Ovary (tissue), 9 donors: ENCODE data around the gene SCARF2. TPM values are rescaled to one million over a fixed set of nuclear protein-coding genes. Genes with fewer than 3 reads are reported as not detected.

ENCODE experiments used
- DNase-seq, 5 donors: peaks; one replicate each; pipeline ENCODE4 v3.0.0-alpha.2; 2019 to 2020
- H3K27ac ChIP-seq, 2 donors: fragments of 200-600 bp; one replicate each; pipeline versions ENCODE4 v1.5.1 to v1.8.0; 2019 to 2022
- H3K27me3 ChIP-seq: fragments of 200-600 bp; one replicate; pipeline ENCODE4 v1.8.0; 2022
- H3K36me3 ChIP-seq: fragments of 200-600 bp; sonication (generic); one replicate; pipeline ENCODE4 v1.5.1; 2019
- H3K4me1 ChIP-seq: one replicate; pipeline ENCODE4 v1.8.1; 2013; ENCODE audit warnings: mild to moderate bottlenecking, moderate library complexity; ENCODE audit not compliant: insufficient read depth
- H3K4me3 ChIP-seq: fragments of 200-600 bp; sonication (generic); one replicate; pipeline ENCODE4 v1.5.1; 2017
- H3K9me3 ChIP-seq, 2 donors: fragments of 200-600 bp in 1 of 2; sonication (generic) in 1 of 2; one replicate each; pipeline versions ENCODE4 v1.5.1 to v1.8.1; 2013 to 2019; ENCODE audit warnings: mild to moderate bottlenecking in 1 of 2, moderate library complexity in 1 of 2
- CTCF ChIP-seq, 3 donors: fragments of 450-650 bp in 2 of 3; fragments of 200-600 bp in 1 of 3; IDR thresholded peaks; one replicate each; pipeline versions ENCODE4 v1.5.1 to v1.8.0; 2016 to 2022; ENCODE audit warnings: antibody characterized with exemption in 3 of 3, mild to moderate bottlenecking in 1 of 3
- EP300 ChIP-seq: sonication (generic); formaldehyde crosslinking; IDR thresholded peaks from one replicate; pipeline ENCODE4 v1.6.1; 2017; ENCODE audit warnings: antibody characterized with exemption
- POLR2A ChIP-seq: fragments of 450-650 bp; IDR thresholded peaks from one replicate; pipeline ENCODE4 v1.6.1; 2017; ENCODE audit warnings: antibody characterized with exemption, mild to moderate bottlenecking, moderate library complexity
- WGBS, 3 donors: extraction: QIAGEN DNeasy Blood & Tissue Kit in 1 of 3; methylation state at CpG; one replicate each; pipeline versions ENCODE4 v1.1.5 to v1.1.7; 2013 to 2017; 5-methylcytosine and 5-hydroxymethylcytosine counted together
- intact Hi-C, 4 donors: fragments of 100-400 bp; cut with DNase I; formaldehyde crosslinking; loops; one replicate each; pipeline versions ENCODE4 v1.11.0 to v1.15.1; 2022 to 2023
- polyA plus RNA-seq, 2 donors: library from polyadenylated mRNA; stranded (reverse); fragments of 200-250 nt in 1 of 2; fragments of 350-450 nt in 1 of 2; fragmentation: Illumina TruSeq in 1 of 2; extraction: RNeasy Lipid Tissue Mini Kit (QIAGEN cat#74804) in 1 of 2; gene quantifications; one replicate each; pipeline ENCODE4 v1.2.3, GENCODE V29; 2013 to 2014
- total RNA-seq, 7 donors: library from RNA; depleted of rRNA in 2 of 7; stranded (reverse); fragments of >200 nt in 2 of 7; fragmentation: NEBNext Ultra II Directional in 3 of 7; extraction: Animal tissue kit (Norgen Biotek cat#: 25700) in 3 of 7; gene quantifications; one replicate each; pipeline versions ENCODE4 v1.1.0 to v1.2.4, GENCODE V29; 2016 to 2023
- donor health status: DM: no; HTN: no; CAD: no; lungs with moderate emphysema.
- donor health status: DM: no; HTN: no; CAD: no.
- donor health status: Bipolar disorder and iron deficiency.
- donor health status: DM: yes; HTN: yes; CAD: no.
- donor health status: DM: no; HTN: no; CAD: no.
- donor health status: DM: yes; HTN: yes; CAD: no.

Gene SCARF2
- total and polyA plus RNA-seq, 9 donors, result 2.1 to 44.6 (median 19.9) TPM

DNA sequence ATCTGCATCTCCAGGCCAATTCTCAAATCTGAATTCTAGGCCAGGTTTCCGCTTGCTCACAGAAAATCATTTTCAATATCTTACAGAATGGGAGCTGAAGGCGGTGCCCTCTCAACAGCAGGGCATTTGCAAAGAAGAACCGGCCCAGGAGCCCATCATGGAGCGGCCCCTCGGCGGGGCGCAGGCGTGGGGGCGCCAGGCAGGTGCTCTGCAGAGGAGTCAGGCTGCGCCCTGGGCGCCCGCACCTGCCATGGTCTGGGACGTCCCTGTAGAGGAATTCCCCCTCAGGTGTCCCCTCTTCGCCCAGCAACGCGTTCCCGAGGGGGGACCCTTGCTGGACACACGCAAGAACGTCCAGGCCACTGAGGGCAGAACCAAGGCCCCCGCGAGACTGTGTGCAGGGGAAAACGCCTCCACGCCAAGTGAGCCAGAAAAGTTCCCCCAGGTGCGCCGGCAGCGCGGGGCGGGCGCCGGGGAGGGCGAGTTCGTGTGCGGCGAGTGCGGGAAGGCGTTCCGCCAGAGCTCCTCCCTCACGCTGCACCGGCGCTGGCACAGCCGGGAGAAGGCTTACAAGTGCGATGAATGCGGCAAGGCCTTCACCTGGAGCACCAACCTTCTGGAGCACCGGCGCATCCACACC lies 32.2 kb downstream of the SCARF2 start:
- Histone ChIP-seq H3K4me3 (no peak overlapping the region), H3K4me1 (no peaks in the 10 kb centered on the region), H3K36me3 (no peaks in the 10 kb centered on the region), H3K27me3 (no peaks in the 10 kb centered on the region), H3K27ac (no peak overlapping the region), H3K9me3 (no peaks in the 10 kb centered on the region)
- intact Hi-C loops, result loop anchor here in 1 of 4 donors (10.0 kb wide), 1 partner anchor 431 kb away; no protein-coding TSS in a partner anchor
- DNase-seq, result no peak
- 93 to 94% (median 93%) methylated on average over 45 of the region's 45 CpGs for WGBS, 3 donors
- TF ChIP-seq POLR2A, result no peak
- TF ChIP-seq CTCF (IDR thresholded peaks at IDR 0.05), result no peak
- TF ChIP-seq EP300, result no peak

DNA sequence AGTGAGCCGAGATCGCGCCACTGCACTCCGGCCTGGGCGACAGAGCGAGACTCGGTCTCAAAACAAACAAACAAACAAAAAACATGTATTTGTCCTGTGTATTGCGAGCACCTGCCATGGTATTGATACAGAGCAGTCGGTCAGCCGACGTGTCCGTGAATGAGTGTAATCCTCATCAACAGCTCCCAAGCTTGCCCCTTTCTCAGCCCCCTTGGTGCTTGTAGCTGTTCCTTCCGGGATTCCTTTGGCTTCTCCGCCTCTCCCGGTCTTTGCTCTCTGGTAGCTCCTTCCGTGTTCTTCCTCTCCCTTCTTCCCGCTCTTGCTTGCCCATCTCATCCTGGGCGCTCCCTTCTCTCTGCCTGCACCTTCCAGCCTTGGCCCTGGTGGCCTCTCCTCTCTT lies 32.7 kb downstream of the SCARF2 start:
- H3K36me3 ChIP-seq, result no peaks in the 10 kb centered on the region
- no peak overlapping the region for H3K27ac ChIP-seq
- no peak for DNase-seq
- TF ChIP-seq POLR2A, result no peak
- no peaks in the 10 kb centered on the region for H3K9me3 ChIP-seq
- H3K4me1 ChIP-seq, result no peaks in the 10 kb centered on the region
- H3K4me3 ChIP-seq, result no peak overlapping the region
- WGBS, 3 donors, result 90 to 93% (median 92%) methylated on average over 18 of the region's 18 CpGs
- no peaks in the 10 kb centered on the region for H3K27me3 ChIP-seq
- intact Hi-C loops, result loop anchor here in 1 of 4 donors (10.0 kb wide), 1 partner anchor 430 kb away; no protein-coding TSS in a partner anchor

DNA sequence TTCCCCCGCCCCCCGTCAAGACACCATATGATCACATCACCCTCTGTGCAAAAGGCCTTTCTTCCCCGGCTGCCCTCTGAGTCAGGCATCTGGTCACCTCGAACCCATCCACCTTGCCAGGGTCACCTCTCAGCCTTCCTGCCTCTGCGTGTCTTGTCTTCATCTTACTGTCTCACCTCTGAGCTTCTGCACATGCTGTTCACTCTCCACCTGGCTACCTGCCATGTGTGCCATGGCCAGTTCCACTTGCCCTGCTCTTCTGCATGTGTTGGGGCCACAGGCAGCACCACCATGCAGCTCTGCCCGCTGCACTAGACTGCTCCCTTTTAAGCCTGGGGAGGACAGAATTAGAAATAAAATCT lies 33.9 kb downstream of the SCARF2 start:
- H3K9me3 ChIP-seq, result no peaks in the 10 kb centered on the region
- WGBS, 3 donors, result 87 to 100% (median 87%) methylated on average over 6 of the region's 6 CpGs
- H3K27ac ChIP-seq, result no peak overlapping the region
- H3K36me3 ChIP-seq, result no peaks in the 10 kb centered on the region
- intact Hi-C loops, result loop anchor here in 1 of 4 donors (10.0 kb wide), 1 partner anchor 429 kb away; no protein-coding TSS in a partner anchor
- no peaks in the 10 kb centered on the region for H3K4me1 ChIP-seq
- H3K4me3 ChIP-seq, result no peak overlapping the region
- TF ChIP-seq CTCF (IDR thresholded peaks at IDR 0.05) (no peak), EP300 (no peak), POLR2A (no peak)
- no peak for DNase-seq
- no peaks in the 10 kb centered on the region for H3K27me3 ChIP-seq

- H3K9me3 ChIP-seq, result no peaks in the 10 kb centered on the region
- 91 to 94% (median 92%) methylated on average over 9 of the region's 9 CpGs for WGBS, 3 donors
- H3K4me1 ChIP-seq, result no peaks in the 10 kb centered on the region
- H3K27ac ChIP-seq, result no peak overlapping the region
- H3K36me3 ChIP-seq, result no peaks in the 10 kb centered on the region
- intact Hi-C loops, result loop anchor here in 1 of 4 donors (10.0 kb wide), 1 partner anchor 428 kb away; no protein-coding TSS in a partner anchor
- H3K27me3 ChIP-seq, result no peaks in the 10 kb centered on the region
- no peak for DNase-seq
- TF ChIP-seq POLR2A (no peak), EP300 (no peak), CTCF (IDR thresholded peaks at IDR 0.05) (no peak)
- H3K4me3 ChIP-seq, result no peak overlapping the region
Observed at GRCh38 chr22:20402960-20403778, 34.5 kb downstream of the SCARF2 start.
